MM.1S (cell line): Measurements from ENCODE around the gene MYO9B.

Experiments
- CTCF ChIP-seq: fragments of 300-600 bp; sonication (generic); IDR thresholded peaks from 2 replicates; pipeline ENCODE4 v1.5.1; 2016; ENCODE audit warnings: antibody characterized with exemption, low read length, mixed read lengths
- EZH2 ChIP-seq: fragments of 300-600 bp; sonication (generic); optimal IDR thresholded peaks from 2 replicates; pipeline ENCODE3; 2017; ENCODE audit warnings: low read depth, mild to moderate bottlenecking, antibody characterized with exemption, low read length, mixed read lengths
- EZH2phosphoT487 ChIP-seq: fragments of 300-600 bp; sonication (generic); IDR thresholded peaks from 2 replicates; pipeline ENCODE4 v1.6.1; 2018; ENCODE audit warnings: antibody characterized with exemption, low read length

DNA sequence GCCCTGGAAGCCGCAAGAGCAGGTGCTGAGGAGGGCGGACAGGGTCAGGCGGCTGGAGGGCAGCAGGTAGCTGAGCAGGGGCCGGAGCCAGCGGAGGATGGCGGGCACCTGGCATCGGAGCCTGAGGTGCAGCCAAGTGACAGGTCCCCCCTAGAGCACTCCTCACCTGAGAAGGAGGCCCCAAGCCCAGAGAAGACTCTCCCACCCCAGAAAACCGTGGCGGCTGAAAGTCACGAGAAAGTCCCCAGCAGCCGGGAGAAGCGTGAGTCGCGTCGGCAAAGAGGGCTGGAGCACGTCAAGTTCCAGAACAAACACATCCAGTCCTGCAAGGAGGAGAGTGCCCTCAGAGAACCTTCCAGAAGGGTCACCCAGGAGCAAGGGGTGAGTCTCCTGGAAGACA is 119.0 kb downstream of the MYO9B start:
- no peak for TF ChIP-seq CTCF
- TF ChIP-seq EZH2: no peak
- TF ChIP-seq EZH2phosphoT487: no peak
